ENCODE measurements around the gene RUFY4.

- TF ChIP-seq CTCF (IDR thresholded peaks at IDR 0.05; ENCODE audit: insufficient read depth, low read depth, low read length), result no peak
- no peak for TF ChIP-seq EZH2 (IDR thresholded peaks at IDR 0.05; ENCODE audit: insufficient read depth, low read length)
Measured at GRCh38 chr2:218031771-218032257, 37.2 kb upstream of the RUFY4 start.

All from astrocyte (in vitro differentiated cells and primary cell).